DND-41 (cell line): ENCODE results near the gene THOC6.
"Not testable (repeated sequence)": the region's sequence is repeated elsewhere in the genome, so short reads cannot be mapped to it uniquely, and the experiment has no call there.

Experiments used
- ATAC-seq: fragments of 200-7000 bp; cut with Tn5 transposase; 3 replicates; pipeline ENCODE4 v1.9.1; 2021; ENCODE audit warnings: low read depth; ENCODE audit not compliant: insufficient read depth
- DNase-seq: peaks from one replicate; pipeline ENCODE4 v3.0.0-alpha.2; 2020
- H2AFZ ChIP-seq: 2 replicates; pipeline ENCODE4 v1.6.0; 2012; ENCODE audit warnings: low read depth, low read length
- H3K27ac ChIP-seq: 2 replicates; pipeline ENCODE4 v1.5.1; 2012; ENCODE audit warnings: low read length, inconsistent platforms
- H3K27me3 ChIP-seq: fragments of 200-600 bp; sonication (generic); 2 replicates; pipeline ENCODE4 v1.6.0; 2012; ENCODE audit warnings: low read length, mild to moderate bottlenecking, inconsistent platforms; ENCODE audit not compliant: insufficient read depth, poor library complexity
- H3K36me3 ChIP-seq: 2 replicates; pipeline ENCODE4 v1.5.1; 2012; ENCODE audit warnings: low read length, inconsistent platforms; ENCODE audit not compliant: insufficient read depth
- H3K4me1 ChIP-seq: 2 replicates; pipeline ENCODE4 v1.5.1; 2012; ENCODE audit warnings: mild to moderate bottlenecking, low read length; ENCODE audit not compliant: insufficient read depth
- H3K4me2 ChIP-seq: 2 replicates; pipeline ENCODE4 v1.6.0; 2012; ENCODE audit warnings: mild to moderate bottlenecking, moderate library complexity, low read length, inconsistent platforms; ENCODE audit not compliant: insufficient read depth
- H3K4me3 ChIP-seq, 2 experiments: fragments of 200-600 bp in 1 of 2; shearing (Covaris generic) in 1 of 2; 2 replicates each; pipeline ENCODE4 v1.5.1; 2012 to 2016; ENCODE audit warnings: inconsistent platforms in 2 of 2, low read length in 2 of 2, mild to moderate bottlenecking in 2 of 2, low read depth in 1 of 2, moderate library complexity in 1 of 2
- H3K79me2 ChIP-seq: 2 replicates; pipeline ENCODE4 v1.6.0; 2012; ENCODE audit warnings: low read length, inconsistent platforms; ENCODE audit not compliant: insufficient read depth
- H3K9ac ChIP-seq: 2 replicates; pipeline ENCODE4 v1.6.0; 2012; ENCODE audit warnings: low read depth, mild to moderate bottlenecking, inconsistent platforms, low read length, moderate library complexity
- H3K9me3 ChIP-seq: 2 replicates; pipeline ENCODE4 v1.5.1; 2012; ENCODE audit warnings: low read length, moderate library complexity, mild to moderate bottlenecking, inconsistent platforms; ENCODE audit not compliant: insufficient read depth, severe bottlenecking
- H4K20me1 ChIP-seq: 2 replicates; pipeline ENCODE4 v1.6.0; 2012; ENCODE audit warnings: low read length; ENCODE audit not compliant: insufficient read depth
- CTCF ChIP-seq: IDR thresholded peaks from 2 replicates; pipeline ENCODE4 v1.5.1; 2012; ENCODE audit warnings: borderline replicate concordance, low read length, moderate library complexity, mild to moderate bottlenecking; ENCODE audit not compliant: poor library complexity, severe bottlenecking; ENCODE audit errors: extremely low read depth
- EZH2 ChIP-seq: IDR thresholded peaks from 3 replicates; pipeline ENCODE4 v1.6.1; 2012; ENCODE audit warnings: borderline replicate concordance, low read depth, mild to moderate bottlenecking, moderate library complexity, low read length, inconsistent platforms; ENCODE audit not compliant: severe bottlenecking

Gene THOC6

DNA sequence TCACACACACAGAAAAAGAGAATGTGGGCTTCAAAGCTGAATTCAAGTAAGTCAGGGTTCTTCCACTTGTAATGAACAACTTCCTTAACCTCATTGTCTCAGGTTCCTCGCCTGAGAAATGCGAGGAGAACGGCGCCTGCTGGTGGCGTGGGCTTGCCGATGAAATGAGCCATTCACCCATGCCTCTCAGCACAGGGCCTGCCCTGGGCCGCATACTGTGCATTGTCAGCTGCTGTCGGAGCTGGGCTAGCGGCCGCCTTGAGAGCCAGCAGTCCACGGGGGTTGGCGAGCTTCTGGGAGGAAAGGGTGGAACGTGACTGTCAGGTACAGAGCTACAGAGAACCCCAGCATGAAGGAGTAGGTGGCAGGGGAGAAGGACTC is 29.5 kb downstream of the THOC6 start:
- not testable (repeated sequence) for H3K9me3 ChIP-seq, ATAC-seq, DNase-seq, H2AFZ ChIP-seq, H3K27me3 ChIP-seq, H3K4me2 ChIP-seq, H3K4me3 ChIP-seq
- H3K27ac ChIP-seq: peak overlapping the region; percentile 72
- peaks cover 35% of the 10 kb centered on the region for H3K36me3 ChIP-seq
- TF ChIP-seq CTCF: peak; percentile 18
- peaks cover 24% of the 10 kb centered on the region for H3K4me1 ChIP-seq
- H3K9ac ChIP-seq: peak overlapping the region; percentile 18; the same call in 1 of the 2 replicates
- peaks cover 15% of the 10 kb centered on the region for H3K79me2 ChIP-seq
- H4K20me1 ChIP-seq: peaks cover 15% of the 10 kb centered on the region; the same call in 1 of the 2 replicates

- H3K4me2 ChIP-seq: no peak overlapping the region
Observed at GRCh38 chr16:3054965-3055733, 31.3 kb downstream of the THOC6 start.

DNA sequence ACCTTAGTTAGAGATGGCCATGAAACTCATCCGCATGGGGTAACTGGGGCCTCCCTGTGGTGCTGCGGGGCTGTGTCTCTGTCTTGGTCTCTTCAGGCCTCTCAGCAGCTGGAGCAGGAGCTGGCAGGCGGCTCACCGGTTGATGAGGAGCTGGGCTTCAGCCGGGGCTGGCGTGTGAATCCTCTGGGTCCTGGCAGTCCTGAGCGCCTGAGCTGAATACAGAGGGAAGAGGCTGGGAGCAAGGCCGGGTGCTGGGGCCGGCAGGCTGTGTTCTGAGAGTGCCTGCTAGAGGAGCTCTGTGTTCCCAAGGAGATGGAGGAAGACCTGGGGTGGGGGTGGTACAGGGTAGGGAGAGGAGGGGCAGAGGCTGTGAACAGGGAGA is 31.9 kb downstream of the THOC6 start:
- not testable (repeated sequence) for H2AFZ ChIP-seq, DNase-seq, H3K27me3 ChIP-seq, H3K9me3 ChIP-seq, H3K4me3 ChIP-seq, H3K4me2 ChIP-seq, H3K9ac ChIP-seq, ATAC-seq, H3K27ac ChIP-seq
- Histone ChIP-seq H3K79me2 (peaks cover 23% of the 10 kb centered on the region), H3K4me1 (peaks cover 39% of the 10 kb centered on the region), H4K20me1 (peaks cover 15% of the 10 kb centered on the region; the same call in 1 of the 2 replicates), H3K36me3 (peaks cover 37% of the 10 kb centered on the region)

More at GRCh38 chr16:3054965-3055733, 31.3 kb downstream of the THOC6 start:
- Histone ChIP-seq H3K36me3 (peaks cover 37% of the 10 kb centered on the region), H3K9ac (no peak overlapping the region), H4K20me1 (peaks cover 15% of the 10 kb centered on the region; the same call in 1 of the 2 replicates), H3K27ac (no peak overlapping the region), H2AFZ (no peak overlapping the region), H3K4me1 (peaks cover 36% of the 10 kb centered on the region), H3K79me2 (peaks cover 23% of the 10 kb centered on the region), H3K27me3 (no peaks in the 10 kb centered on the region), H3K4me3 (no peak overlapping the region), H3K9me3 (no peaks in the 10 kb centered on the region)
- TF ChIP-seq CTCF: no peak
- TF ChIP-seq EZH2: no peak
- ATAC-seq (no peak), DNase-seq (no peak)

DNA sequence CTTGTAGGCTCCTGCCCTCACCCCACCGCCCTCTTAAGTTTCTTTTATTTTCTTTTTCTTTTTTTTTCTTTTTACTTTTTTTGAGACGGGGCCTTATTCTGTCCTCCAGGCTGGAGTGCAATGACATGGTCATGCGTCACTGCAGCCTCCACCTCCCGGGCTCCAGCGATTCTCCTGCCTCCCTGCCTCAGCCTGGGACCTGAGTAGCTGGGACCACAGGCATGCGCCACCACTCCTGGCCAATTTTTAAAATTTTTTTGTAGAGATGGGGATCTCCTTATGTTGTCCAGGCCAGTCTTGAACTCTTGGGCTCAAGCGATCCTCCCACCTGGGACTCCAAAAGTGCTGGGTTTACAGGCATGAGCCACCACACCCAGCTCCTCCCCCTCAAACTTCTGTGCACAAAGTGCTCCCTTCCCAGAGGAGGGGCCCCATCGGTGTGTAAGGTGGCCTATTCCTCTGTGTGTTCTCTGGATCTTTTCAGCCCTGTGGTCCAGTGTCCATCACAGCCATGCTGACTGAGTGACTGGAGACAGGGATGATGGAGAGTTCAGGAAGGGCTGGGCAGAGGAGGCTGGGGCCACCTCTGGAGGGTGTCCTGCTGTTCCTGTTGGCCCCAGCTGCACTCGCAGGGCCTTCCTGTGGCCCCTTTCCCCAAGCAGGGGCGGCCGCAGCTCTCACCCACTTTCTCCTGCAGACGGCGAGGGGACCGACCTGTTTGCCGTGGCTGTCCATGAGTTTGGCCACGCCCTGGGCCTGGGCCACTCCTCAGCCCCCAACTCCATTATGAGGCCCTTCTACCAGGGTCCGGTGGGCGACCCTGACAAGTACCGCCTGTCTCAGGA is 32.7 kb downstream of the THOC6 start:
- Histone ChIP-seq H3K4me3 (no peak overlapping the region), H3K4me2 (no peak overlapping the region), H3K27ac (no peak overlapping the region), H2AFZ (no peak overlapping the region), H3K79me2 (peaks cover 23% of the 10 kb centered on the region), H3K9me3 (no peaks in the 10 kb centered on the region), H3K9ac (peak overlapping the region; percentile 83; the same call in 1 of the 2 replicates), H3K36me3 (peaks cover 37% of the 10 kb centered on the region), H3K27me3 (no peaks in the 10 kb centered on the region), H4K20me1 (peaks cover 15% of the 10 kb centered on the region; the same call in 1 of the 2 replicates), H3K4me1 (peaks cover 39% of the 10 kb centered on the region)
- no peak for ATAC-seq
- no peak for DNase-seq
- TF ChIP-seq CTCF (no peak), EZH2 (no peak)
